ENCODE measurements around the gene LRRC8B.
A peak's percentile ranks its signal among the peaks of the same experiment; 100 is the strongest.

Gene LRRC8B

DNA sequence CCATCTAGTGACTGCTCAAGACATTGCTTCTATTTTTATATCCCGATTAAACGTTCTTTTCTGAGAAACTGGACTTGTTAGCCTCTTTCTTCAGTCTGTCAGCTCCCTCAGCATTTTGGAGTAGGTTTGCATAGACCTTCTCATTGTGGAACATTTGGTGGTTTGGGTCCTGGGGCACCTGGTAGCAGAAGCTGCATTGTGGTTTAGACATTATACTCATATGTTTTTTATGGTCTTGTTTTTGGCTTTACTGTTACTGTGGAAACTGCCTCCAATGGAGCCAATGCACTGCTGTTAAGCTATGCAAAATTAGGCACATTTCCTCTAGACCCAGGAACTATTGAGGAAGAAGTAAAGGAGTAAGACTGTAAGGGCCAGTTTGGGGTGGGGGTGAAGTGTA is 36.7 kb upstream of the LRRC8B start:
- no peak overlapping the region for H3K4me2 ChIP-seq (ENCODE audit: insufficient read depth, low read length)
- no peak overlapping the region for H3K27ac ChIP-seq (ENCODE audit: low read length)
- DNase-seq: peak; percentile 44

DNA sequence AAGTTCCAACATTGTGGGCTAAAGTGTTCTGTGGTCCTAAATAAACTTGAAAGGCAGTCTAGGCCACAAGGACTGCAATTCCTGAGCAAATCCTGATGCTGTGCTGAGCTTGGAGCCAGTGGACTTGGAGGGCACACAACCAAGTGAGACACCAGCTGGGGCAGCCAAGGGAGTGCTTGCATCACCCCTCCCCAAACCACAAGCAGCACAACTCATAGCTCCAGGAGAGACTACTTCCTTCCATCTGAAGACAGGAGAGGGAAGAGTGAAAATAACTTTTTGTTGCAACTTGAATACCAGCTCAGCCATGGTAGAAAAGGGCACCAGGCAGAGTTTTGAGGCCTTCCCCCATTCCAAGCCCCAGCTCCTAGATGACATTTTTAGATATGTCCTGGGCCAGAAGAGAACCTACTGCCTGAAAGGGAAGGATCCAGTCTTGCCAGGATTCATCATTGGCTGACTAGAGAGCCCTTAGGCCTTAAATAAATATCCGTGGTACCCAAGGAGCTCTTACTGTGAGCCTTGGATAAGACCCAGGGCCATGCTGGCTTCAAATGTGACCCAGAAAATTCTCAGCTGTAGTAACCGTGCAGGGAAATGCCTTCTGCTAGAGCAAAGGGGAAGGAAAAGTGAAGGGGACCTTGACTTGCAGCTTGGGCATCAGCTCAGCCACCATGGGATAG is 35.4 kb upstream of the LRRC8B start:
- Histone ChIP-seq H2AFZ (ENCODE audit: low read depth, low read length) (peak overlapping the region; percentile 4; the same call in 1 of the 2 replicates), H3K4me2 (ENCODE audit: insufficient read depth, low read length) (peak overlapping the region; percentile 4), H3K27ac (ENCODE audit: low read length) (peak overlapping the region; percentile 65)

More for the DNA sequence above, 36.7 kb upstream of the LRRC8B start:
- H3K9me3 ChIP-seq (ENCODE audit: insufficient read depth, low read length, severe bottlenecking): peaks cover 7% of the 10 kb centered on the region
- no peaks in the 10 kb centered on the region for H4K20me1 ChIP-seq (ENCODE audit: insufficient read depth, low read length)
- H2AFZ ChIP-seq (ENCODE audit: low read depth, low read length): no peak overlapping the region
- H3K27me3 ChIP-seq (ENCODE audit: insufficient read depth, low read length, poor library complexity): no peaks in the 10 kb centered on the region
- no peak overlapping the region for H3K4me3 ChIP-seq (ENCODE audit: low read depth in 1 of 2, low read length in 2 of 2)
- H3K9ac ChIP-seq (ENCODE audit: low read depth, low read length): no peak overlapping the region
- no peak for TF ChIP-seq EZH2 (IDR thresholded peaks at IDR 0.05; ENCODE audit: borderline replicate concordance, low read depth, low read length, severe bottlenecking)
- TF ChIP-seq, protein P1, sequence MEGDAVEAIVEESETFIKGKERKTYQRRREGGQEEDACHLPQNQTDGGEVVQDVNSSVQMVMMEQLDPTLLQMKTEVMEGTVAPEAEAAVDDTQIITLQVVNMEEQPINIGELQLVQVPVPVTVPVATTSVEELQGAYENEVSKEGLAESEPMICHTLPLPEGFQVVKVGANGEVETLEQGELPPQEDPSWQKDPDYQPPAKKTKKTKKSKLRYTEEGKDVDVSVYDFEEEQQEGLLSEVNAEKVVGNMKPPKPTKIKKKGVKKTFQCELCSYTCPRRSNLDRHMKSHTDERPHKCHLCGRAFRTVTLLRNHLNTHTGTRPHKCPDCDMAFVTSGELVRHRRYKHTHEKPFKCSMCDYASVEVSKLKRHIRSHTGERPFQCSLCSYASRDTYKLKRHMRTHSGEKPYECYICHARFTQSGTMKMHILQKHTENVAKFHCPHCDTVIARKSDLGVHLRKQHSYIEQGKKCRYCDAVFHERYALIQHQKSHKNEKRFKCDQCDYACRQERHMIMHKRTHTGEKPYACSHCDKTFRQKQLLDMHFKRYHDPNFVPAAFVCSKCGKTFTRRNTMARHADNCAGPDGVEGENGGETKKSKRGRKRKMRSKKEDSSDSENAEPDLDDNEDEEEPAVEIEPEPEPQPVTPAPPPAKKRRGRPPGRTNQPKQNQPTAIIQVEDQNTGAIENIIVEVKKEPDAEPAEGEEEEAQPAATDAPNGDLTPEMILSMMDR (IDR thresholded peaks at IDR 0.05; ENCODE audit: borderline replicate concordance, extremely low read depth, low read length, poor library complexity, severe bottlenecking): no peak
- H3K4me1 ChIP-seq (ENCODE audit: insufficient read depth, low read length): peaks cover 32% of the 10 kb centered on the region
- peak; percentile 52 for ATAC-seq (ENCODE audit: insufficient read depth, low read depth)
- H3K36me3 ChIP-seq (ENCODE audit: insufficient read depth, low read length): no peaks in the 10 kb centered on the region
- no peaks in the 10 kb centered on the region for H3K79me2 ChIP-seq (ENCODE audit: insufficient read depth, low read length)

DNA sequence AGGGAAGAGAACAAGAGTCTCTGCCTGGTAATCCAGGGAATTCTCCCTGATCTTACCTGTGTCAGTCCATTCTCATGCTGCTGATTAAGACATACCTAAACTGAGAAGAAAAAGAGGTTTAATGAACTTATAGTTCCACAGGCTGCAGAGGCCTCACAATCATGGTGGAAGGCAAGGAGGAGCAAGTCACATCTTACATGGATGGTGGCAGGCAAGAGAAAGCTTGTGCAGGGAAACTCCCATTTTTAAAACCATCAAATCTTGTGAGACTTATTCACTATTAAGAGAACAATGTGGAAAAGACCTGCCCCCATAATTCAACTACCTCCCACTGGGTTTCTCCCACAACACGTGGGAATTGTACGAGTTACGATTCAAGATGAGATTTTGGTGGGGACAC is 34.2 kb upstream of the LRRC8B start:
- H4K20me1 ChIP-seq (ENCODE audit: insufficient read depth, low read length): no peaks in the 10 kb centered on the region
- H3K36me3 ChIP-seq (ENCODE audit: insufficient read depth, low read length): no peaks in the 10 kb centered on the region
- no peak overlapping the region for H3K4me3 ChIP-seq (ENCODE audit: low read depth in 1 of 2, low read length in 2 of 2)
- no peaks in the 10 kb centered on the region for H3K27me3 ChIP-seq (ENCODE audit: insufficient read depth, low read length, poor library complexity)
- DNase-seq: no peak
- no peak overlapping the region for H3K4me2 ChIP-seq (ENCODE audit: insufficient read depth, low read length)
- no peak overlapping the region; the same call in 1 of the 2 replicates for H2AFZ ChIP-seq (ENCODE audit: low read depth, low read length)
- peak overlapping the region; percentile 65 for H3K27ac ChIP-seq (ENCODE audit: low read length)
- TF ChIP-seq, protein P1 (IDR thresholded peaks at IDR 0.05; ENCODE audit: borderline replicate concordance, extremely low read depth, low read length, poor library complexity, severe bottlenecking): no peak
- TF ChIP-seq EZH2 (IDR thresholded peaks at IDR 0.05; ENCODE audit: borderline replicate concordance, low read depth, low read length, severe bottlenecking): no peak
- H3K9me3 ChIP-seq (ENCODE audit: insufficient read depth, low read length, severe bottlenecking): peaks cover 7% of the 10 kb centered on the region
- peaks cover 32% of the 10 kb centered on the region for H3K4me1 ChIP-seq (ENCODE audit: insufficient read depth, low read length)
- ATAC-seq (ENCODE audit: insufficient read depth, low read depth): no peak
- no peak overlapping the region for H3K9ac ChIP-seq (ENCODE audit: low read depth, low read length)
- H3K79me2 ChIP-seq (ENCODE audit: insufficient read depth, low read length): no peaks in the 10 kb centered on the region

More for the DNA sequence above, 35.4 kb upstream of the LRRC8B start:
- TF ChIP-seq, protein P1 (IDR thresholded peaks at IDR 0.05; ENCODE audit: borderline replicate concordance, extremely low read depth, low read length, poor library complexity, severe bottlenecking): no peak
- TF ChIP-seq EZH2 (IDR thresholded peaks at IDR 0.05; ENCODE audit: borderline replicate concordance, low read depth, low read length, severe bottlenecking): no peak
- ATAC-seq (ENCODE audit: insufficient read depth, low read depth) (peak; percentile 97), DNase-seq (peak; percentile 83)
- Histone ChIP-seq H3K4me3 (ENCODE audit: low read depth in 1 of 2, low read length in 2 of 2) (no peak overlapping the region), H4K20me1 (ENCODE audit: insufficient read depth, low read length) (no peaks in the 10 kb centered on the region), H3K27me3 (ENCODE audit: insufficient read depth, low read length, poor library complexity) (no peaks in the 10 kb centered on the region), H3K36me3 (ENCODE audit: insufficient read depth, low read length) (no peaks in the 10 kb centered on the region), H3K9ac (ENCODE audit: low read depth, low read length) (peak overlapping the region; percentile 1; the same call in 1 of the 2 replicates), H3K9me3 (ENCODE audit: insufficient read depth, low read length, severe bottlenecking) (peaks cover 7% of the 10 kb centered on the region), H3K4me1 (ENCODE audit: insufficient read depth, low read length) (peaks cover 32% of the 10 kb centered on the region), H3K79me2 (ENCODE audit: insufficient read depth, low read length) (no peaks in the 10 kb centered on the region)

Measured in DND-41 (cell line).